Lower leg skin (tissue), 4 donors: ENCODE results near the gene TALDO1. TPM values are rescaled to one million over a fixed set of nuclear protein-coding genes. Genes with fewer than 3 reads are reported as not detected.

Experiments
- DNase-seq, 2 donors: peaks; one replicate each; pipeline ENCODE4 v3.0.0-alpha.2; 2019; ENCODE audit warnings: low spot score in 2 of 2
- H3K4me3 ChIP-seq: fragments of 200-600 bp; sonication (generic); 2 replicates; pipeline ENCODE4 v1.5.1; 2017; ENCODE audit warnings: mild to moderate bottlenecking, low read depth; ENCODE audit not compliant: poor library complexity, severe bottlenecking
- CTCF ChIP-seq, 3 donors: fragments of 450-650 bp; IDR thresholded peaks; one replicate each; pipeline ENCODE4 v1.5.1; 2016; ENCODE audit warnings: antibody characterized with exemption in 3 of 3, mild to moderate bottlenecking in 3 of 3, moderate library complexity in 2 of 3
- POLR2A ChIP-seq, 2 donors: fragments of 450-650 bp; IDR thresholded peaks; one replicate each; pipeline ENCODE4 v1.6.1; 2016 to 2017; ENCODE audit warnings: antibody characterized with exemption in 2 of 2, mild to moderate bottlenecking in 1 of 2, moderate library complexity in 1 of 2
- WGBS, 2 donors: methylation state at CpG; one replicate each; pipeline ENCODE4 v1.1.5; 2018; 5-methylcytosine and 5-hydroxymethylcytosine counted together
- intact Hi-C: fragments of 100-400 bp; cut with DNase I; formaldehyde crosslinking; loops from one replicate; pipeline ENCODE4 v1.15.0; 2023; ENCODE audit warnings: low total_unique reads
- total RNA-seq, 4 donors: library from RNA; depleted of rRNA; stranded (reverse); fragments of >200 nt; gene quantifications; one replicate each; pipeline ENCODE4 v1.1.0, GENCODE V29; 2016

TALDO1 gene
- total RNA-seq, 4 donors from 2014 or later: 167 to 249 (median 183) TPM

DNA sequence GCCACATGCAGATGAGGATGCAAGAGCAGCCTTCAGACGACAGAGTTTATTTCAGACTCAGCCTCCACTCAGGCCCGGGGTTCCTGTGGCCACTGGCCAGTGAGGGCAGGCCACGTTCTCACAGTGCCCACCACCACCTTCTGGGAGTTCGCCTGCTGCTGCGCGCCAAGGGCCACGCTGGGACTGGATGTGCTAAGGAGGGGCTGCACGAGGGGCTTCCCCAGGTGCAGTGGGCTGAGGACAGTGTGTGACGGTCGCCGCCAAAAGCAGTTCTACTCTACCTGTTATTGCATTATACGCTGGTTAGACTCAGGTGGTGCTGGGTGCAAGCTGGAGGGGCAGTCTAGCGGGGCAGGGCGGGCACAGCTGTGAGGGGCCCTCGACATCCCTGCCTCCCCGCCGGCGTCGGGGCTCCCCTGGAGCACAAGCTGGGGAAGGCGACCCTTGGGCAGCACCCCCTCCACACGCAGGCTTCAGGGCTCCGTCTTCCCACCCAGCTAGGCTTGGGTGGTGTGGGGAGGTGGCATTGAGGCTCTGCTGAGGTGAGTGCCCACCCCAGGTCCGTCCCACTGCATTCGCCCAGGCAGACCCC, 39.9 kb downstream of the TALDO1 start:
- DNase-seq: no peak
- H3K4me3 ChIP-seq: no peak overlapping the region
- intact Hi-C loops: no loop called here
- 81 to 85% methylated on average over 15 to 22 of the region's 24 CpGs for WGBS, 2 donors
- TF ChIP-seq POLR2A (IDR thresholded peaks at IDR 0.05) (no peak), CTCF (IDR thresholded peaks at IDR 0.05) (no peak)

GRCh38 chr11:788009-788640, 40.9 kb downstream of the TALDO1 start:
- H3K4me3 ChIP-seq: no peak overlapping the region
- TF ChIP-seq POLR2A (IDR thresholded peaks at IDR 0.05) (no peak), CTCF (IDR thresholded peaks at IDR 0.05) (no peak)
- intact Hi-C loops: no loop called here
- WGBS, 2 donors: 63 to 71% methylated on average over 17 to 24 of the region's 28 CpGs
- no peak for DNase-seq

DNA sequence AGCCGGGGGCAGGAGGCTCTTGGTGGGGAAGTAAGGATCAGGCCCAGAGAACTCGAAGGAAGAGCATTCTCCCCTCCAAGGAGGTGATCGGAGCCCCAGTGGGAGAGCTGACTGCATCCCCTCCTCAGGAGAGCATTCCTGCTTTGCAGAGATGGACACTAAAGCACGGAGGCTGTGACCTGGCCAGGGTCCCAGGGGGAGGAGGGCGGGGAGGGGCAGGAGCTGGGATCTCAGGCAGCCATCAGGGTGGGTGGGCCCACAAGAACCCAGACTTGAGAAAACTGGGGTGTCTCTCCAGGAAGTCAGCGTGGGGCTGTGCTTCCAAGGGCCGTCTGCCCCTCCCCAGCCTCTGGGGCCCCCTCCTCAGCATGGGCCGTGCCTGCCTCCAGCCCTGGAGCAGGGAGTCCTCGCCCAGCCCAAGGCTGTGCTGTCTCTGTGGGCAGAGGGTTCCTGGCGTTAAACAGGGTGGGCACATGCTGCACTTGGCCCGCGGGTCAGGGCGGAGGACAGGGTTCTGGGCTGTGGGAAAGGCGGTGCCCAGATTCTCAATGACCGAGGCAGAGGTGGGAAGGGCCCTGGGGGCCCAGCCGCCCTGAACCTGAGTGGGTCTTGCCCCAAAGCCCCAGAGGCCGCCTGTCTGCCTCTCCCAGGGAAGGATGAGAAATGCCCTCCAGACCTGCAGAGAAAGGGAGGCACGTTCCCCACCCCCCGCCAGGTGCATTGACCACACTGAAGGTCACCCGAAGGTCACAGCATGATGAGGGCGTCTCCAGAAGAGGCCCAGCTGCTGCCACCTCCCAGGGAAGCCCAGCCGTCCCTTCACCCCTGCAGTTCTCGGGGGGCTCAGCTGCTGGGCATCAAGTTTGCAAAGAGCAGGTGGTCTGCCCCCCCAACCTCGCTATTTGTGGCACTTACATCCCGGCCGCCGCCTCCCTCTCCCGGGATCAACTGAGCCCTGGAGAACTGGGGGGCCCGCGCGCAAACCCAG, 42.0 kb downstream of the TALDO1 start:
- intact Hi-C loops: no loop called here
- TF ChIP-seq CTCF (IDR thresholded peaks at IDR 0.05) (no peak), POLR2A (IDR thresholded peaks at IDR 0.05) (no peak)
- 19 to 28% methylated on average over 25 to 26 of the region's 31 CpGs for WGBS, 2 donors
- DNase-seq: no peak
- H3K4me3 ChIP-seq: no peak overlapping the region

DNA sequence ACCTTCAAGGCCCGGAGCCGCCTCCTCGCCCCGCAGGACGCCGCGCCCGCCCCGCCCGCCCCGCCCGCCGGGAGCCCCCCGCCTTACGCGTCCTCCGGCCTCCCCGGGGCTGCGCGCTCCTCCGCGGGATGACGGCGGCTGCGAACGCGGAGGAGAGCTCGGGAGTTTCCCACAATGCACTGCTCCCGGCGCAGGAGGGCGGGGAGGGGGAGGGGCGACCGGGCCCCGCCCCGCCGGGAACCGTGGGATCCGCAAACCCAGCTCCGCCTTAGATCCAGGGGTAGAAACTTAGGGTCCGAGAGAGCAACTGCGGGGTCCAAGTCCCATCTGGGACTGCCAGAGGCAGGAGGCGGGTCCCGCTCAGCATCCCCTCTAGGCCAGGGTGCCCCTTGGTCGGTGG, 42.7 kb downstream of the TALDO1 start, which contains the start of gene CEND1:
TSS of gene CEND1 (minus strand) at position 148 of the 400 bp plus-strand sequence. CDS start 1,514 bp downstream, outside the sequence.
- H3K4me3 ChIP-seq: no peak within 1 kb of the TSS

More for the DNA sequence above, 42.7 kb downstream of the TALDO1 start, which contains the start of gene CEND1:
- TF ChIP-seq CTCF (IDR thresholded peaks at IDR 0.05) (no peak), POLR2A (IDR thresholded peaks at IDR 0.05) (no peak)
- intact Hi-C loops: no loop called here
- WGBS, 2 donors: 20 to 34% methylated on average over 3 to 7 of the region's 44 CpGs
- DNase-seq: no peak
